Stimulated activated effector memory CD8-positive, alpha-beta T cell treated with anti-CD3 and anti-CD28 coated beads, Interleukin-12 subunit alpha, Interleukin-12 subunit beta, amount 100 ng/mL, for 72 hours (primary cell): ENCODE results near the gene IFNL2.

Source experiments
- ATAC-seq: fragments of 150-1000 bp; cut with Tn5 transposase; 2 replicates; pipeline ENCODE4 v1.10.0; 2021
- DNase-seq, 2 donors: peaks; one replicate each; pipeline ENCODE4 v3.0.0; 2021 to 2022; ENCODE audit warnings: low spot score in 2 of 2
- H3K27ac Mint-ChIP-seq: one replicate; pipeline ENCODE4 v1.8.0; 2022; ENCODE audit warnings: mild to moderate bottlenecking, mixed read lengths
- H3K36me3 Mint-ChIP-seq: one replicate; pipeline ENCODE4 v1.8.0; 2022; ENCODE audit warnings: mild to moderate bottlenecking, mixed read lengths
- H3K4me1 Mint-ChIP-seq: one replicate; pipeline ENCODE4 v1.8.0; 2022; ENCODE audit warnings: mixed read lengths
- H3K4me3 Mint-ChIP-seq: one replicate; pipeline ENCODE4 v1.8.0; 2022; ENCODE audit warnings: mild to moderate bottlenecking, mixed read lengths
- H3K9me3 Mint-ChIP-seq: one replicate; pipeline ENCODE4 v1.8.0; 2022; ENCODE audit warnings: mixed read lengths

IFNL2 gene

GRCh38 chr19:39315933-39316332 is 47.7 kb downstream of the IFNL2 start:
- ATAC-seq, result no peak
- no peak for DNase-seq
- Mint-ChIP-seq H3K36me3 (peaks cover 34% of the 10 kb centered on the region), H3K4me1 (peaks cover 38% of the 10 kb centered on the region), H3K9me3 (no peaks in the 10 kb centered on the region), H3K27ac (no peak overlapping the region), H3K4me3 (no peak overlapping the region)

- Mint-ChIP-seq H3K36me3 (peaks cover 26% of the 10 kb centered on the region), H3K4me1 (peaks cover 39% of the 10 kb centered on the region), H3K4me3 (no peak overlapping the region), H3K27ac (no peak overlapping the region), H3K9me3 (no peaks in the 10 kb centered on the region)
- ATAC-seq (no peak), DNase-seq (no peak)
Measured at GRCh38 chr19:39316627-39317321, 48.6 kb downstream of the IFNL2 start.

- Mint-ChIP-seq H3K27ac (no peak overlapping the region), H3K4me1 (peaks cover 41% of the 10 kb centered on the region), H3K4me3 (no peak overlapping the region), H3K36me3 (peaks cover 19% of the 10 kb centered on the region), H3K9me3 (no peaks in the 10 kb centered on the region)
- DNase-seq (no peak), ATAC-seq (no peak)
Measured at GRCh38 chr19:39317476-39317875, 49.3 kb downstream of the IFNL2 start.

- ATAC-seq (no peak), DNase-seq (no peak)
- H3K36me3 Mint-ChIP-seq, result peaks cover 13% of the 10 kb centered on the region
- peaks cover 41% of the 10 kb centered on the region for H3K4me1 Mint-ChIP-seq
- H3K27ac Mint-ChIP-seq, result peak overlapping the region; percentile 32
- no peak overlapping the region for H3K4me3 Mint-ChIP-seq
- no peaks in the 10 kb centered on the region for H3K9me3 Mint-ChIP-seq
Measured at GRCh38 chr19:39318071-39318470, 49.9 kb downstream of the IFNL2 start.

- Mint-ChIP-seq H3K4me3 (peak overlapping the region; percentile 69), H3K4me1 (peaks cover 45% of the 10 kb centered on the region), H3K36me3 (peaks cover 7% of the 10 kb centered on the region), H3K9me3 (no peaks in the 10 kb centered on the region), H3K27ac (no peak overlapping the region)
- DNase-seq (no peak), ATAC-seq (no peak)
Measured at GRCh38 chr19:39318690-39319089, 50.5 kb downstream of the IFNL2 start.

GRCh38 chr19:39319098-39319891 is 51.1 kb downstream of the IFNL2 start:
- Mint-ChIP-seq H3K27ac (no peak overlapping the region), H3K9me3 (no peaks in the 10 kb centered on the region), H3K4me1 (peaks cover 45% of the 10 kb centered on the region), H3K4me3 (peak overlapping the region; percentile 69), H3K36me3 (peaks cover 6% of the 10 kb centered on the region)
- ATAC-seq, result no peak
- no peak for DNase-seq
